Measurements from ENCODE around the gene TMEM175. TPM values are rescaled to one million over a fixed set of nuclear protein-coding genes. Genes with fewer than 3 reads are reported as not detected.
"Not testable (repeated sequence)": the region's sequence is repeated elsewhere in the genome, so short reads cannot be mapped to it uniquely, and the experiment has no call there.

The TMEM175 gene
- total RNA-seq, 4 donors from 2014 or later: 33.3 to 61.2 (median 39.0) TPM

GRCh38 chr4:931194-931959 lies 883 bp upstream of the TMEM175 start:
- no peak for DNase-seq (ENCODE audit: low spot score in 2 of 2)

GRCh38 chr4:932713-933070 lies 432 bp downstream of the TMEM175 start:
- no peak for DNase-seq (ENCODE audit: low spot score in 2 of 2)
- no peaks in the 10 kb centered on the region for H3K27me3 ChIP-seq
- TF ChIP-seq EP300 (IDR thresholded peaks at IDR 0.05) (no peak), CTCF (IDR thresholded peaks at IDR 0.05) (peak in 1 of 5 experiments; percentile 3)
- 4% methylated on average over 11 of the region's 11 CpGs for WGBS, 2 donors
- H3K36me3 ChIP-seq: no peaks in the 10 kb centered on the region
- H3K4me1 ChIP-seq: peaks cover 5 to 60% (median 32%) of the 10 kb centered on the region in 4 donors
- H3K4me3 ChIP-seq: peak overlapping the region; percentile 88 to 100 (median 98)
- H3K27ac ChIP-seq: peak overlapping the region; percentile 57 to 98 (median 92)
- no peaks in the 10 kb centered on the region for H3K9me3 ChIP-seq

More at GRCh38 chr4:931194-931959, 883 bp upstream of the TMEM175 start:
- TF ChIP-seq EP300 (IDR thresholded peaks at IDR 0.05): no peak
- TF ChIP-seq POLR2A (IDR thresholded peaks at IDR 0.05): no peak
- no peak for TF ChIP-seq CTCF (IDR thresholded peaks at IDR 0.05)
- H3K4me1 ChIP-seq: peaks cover 5 to 62% (median 32%) of the 10 kb centered on the region in 4 donors
- 5 to 8% methylated on average over 14 to 31 of the region's 31 CpGs for WGBS, 2 donors
- H3K4me3 ChIP-seq: peak overlapping the region; percentile 88 to 100 (median 98)
- H3K27me3 ChIP-seq: no peaks in the 10 kb centered on the region
- H3K9me3 ChIP-seq: no peaks in the 10 kb centered on the region
- peak overlapping the region; percentile 77 to 98 (median 92) for H3K27ac ChIP-seq
- H3K36me3 ChIP-seq: no peaks in the 10 kb centered on the region

GRCh38 chr4:939508-939907 lies 7.2 kb downstream of the TMEM175 start:
- H3K4me1 ChIP-seq; H3K27ac ChIP-seq; H3K4me3 ChIP-seq; H3K27me3 ChIP-seq; DNase-seq (ENCODE audit: low spot score in 2 of 2); H3K9me3 ChIP-seq: not testable (repeated sequence)
- WGBS, 2 donors: 82 to 83% methylated on average over 4 of the region's 4 CpGs
- peaks cover 0 to 13% (median 0%) of the 10 kb centered on the region in 3 donors for H3K36me3 ChIP-seq

- DNase-seq (ENCODE audit: low spot score in 2 of 2): no peak
- Histone ChIP-seq H3K4me1 (peaks cover 0 to 15% (median 0%) of the 10 kb centered on the region in 4 donors), H3K36me3 (peaks cover 0 to 32% (median 0%) of the 10 kb centered on the region in 3 donors), H3K27ac (no peak overlapping the region), H3K4me3 (no peak overlapping the region), H3K27me3 (no peaks in the 10 kb centered on the region), H3K9me3 (no peaks in the 10 kb centered on the region)
- TF ChIP-seq CTCF (IDR thresholded peaks at IDR 0.05): no peak
- no peak for TF ChIP-seq EP300 (IDR thresholded peaks at IDR 0.05)
- TF ChIP-seq POLR2A (IDR thresholded peaks at IDR 0.05): no peak
- 35 to 47% methylated on average over 28 of the region's 28 CpGs for WGBS, 2 donors
Observed at GRCh38 chr4:945274-946102, 13.2 kb downstream of the TMEM175 start.

GRCh38 chr4:946103-946450 lies 13.8 kb downstream of the TMEM175 start:
- no peaks in the 10 kb centered on the region for H3K27me3 ChIP-seq
- DNase-seq (ENCODE audit: low spot score in 2 of 2): no peak

More at GRCh38 chr4:946103-946450, 13.8 kb downstream of the TMEM175 start:
- TF ChIP-seq EP300 (IDR thresholded peaks at IDR 0.05): no peak
- Histone ChIP-seq H3K27ac (no peak overlapping the region), H3K9me3 (no peaks in the 10 kb centered on the region), H3K36me3 (peaks cover 0 to 37% (median 0%) of the 10 kb centered on the region in 3 donors), H3K4me1 (peaks cover 0 to 15% (median 0%) of the 10 kb centered on the region in 4 donors), H3K4me3 (no peak overlapping the region)
- WGBS, 2 donors: 67 to 73% methylated on average over 8 to 9 of the region's 9 CpGs

Measured in tibial nerve (tissue), 4 donors.